SK-N-SH (cell line): ENCODE results near the gene GRWD1. TPM values are rescaled to one million over a fixed set of nuclear protein-coding genes. Genes with fewer than 3 reads are reported as not detected.

Experiments used
- CTCF ChIA-PET: fragments of 300-600, 350-600 bp; formaldehyde crosslinking; extraction: SDS; loops from one replicate; lab custom pipeline; 2021; lab: Yijun Ruan, JAX
- POLR2A ChIA-PET: fragments of 350-600 bp; sonication (Branson Sonifier 250); formaldehyde crosslinking; extraction: SDS; loops from one replicate; lab custom pipeline; 2020; ENCODE audit warnings: antibody characterized with exemption, inconsistent platforms; lab: Yijun Ruan, JAX
- DNase-seq: peaks from one replicate; pipeline ENCODE4 v3.0.0; 2012
- H2AFZ ChIP-seq: fragments of 200-600 bp; sonication (generic); 2 replicates; pipeline ENCODE4 v1.8.1; 2016; ENCODE audit warnings: antibody characterized with exemption, mild to moderate bottlenecking, low read depth
- H3F3A ChIP-seq: fragments of 200-600 bp; sonication (generic); replicated peaks from 2 replicates; pipeline ENCODE3; 2016; ENCODE audit warnings: antibody characterized with exemption, mild to moderate bottlenecking; ENCODE audit not compliant: insufficient read depth
- H3K27ac ChIP-seq, 2 experiments: fragments of 200-500 bp in 1 of 2; fragments of 200-600 bp in 1 of 2; sonication (Bioruptor generic) in 1 of 2; sonication (generic), shearing (Covaris generic) in 1 of 2; 2 replicates each; pipeline versions ENCODE4 v1.5.1 to v1.6.1; 2014 to 2016; ENCODE audit warnings: low read depth in 2 of 2, inconsistent platforms in 1 of 2, low read length in 1 of 2, mild to moderate bottlenecking in 1 of 2, mixed read lengths in 1 of 2
- H3K27me3 ChIP-seq: fragments of 200-600 bp; sonication (generic), shearing (Covaris generic); 2 replicates; pipeline ENCODE4 v1.6.1; 2016; ENCODE audit warnings: mixed run types; ENCODE audit not compliant: insufficient read depth
- H3K36me3 ChIP-seq, 2 experiments: fragments of 200-500 bp in 1 of 2; fragments of 200-600 bp in 1 of 2; sonication (Bioruptor generic) in 1 of 2; sonication (generic) in 1 of 2; replicated peaks in 1 of 2; 2 replicates each; pipeline versions ENCODE3 to v1.5.1; 2014 to 2016; ENCODE audit warnings: low read length in 1 of 2, mild to moderate bottlenecking in 1 of 2; ENCODE audit not compliant: insufficient read depth in 2 of 2, control insufficient read depth in 1 of 2
- H3K4me1 ChIP-seq, 2 experiments: fragments of 200-500 bp in 1 of 2; fragments of 200-600 bp in 1 of 2; sonication (Bioruptor generic) in 1 of 2; sonication (generic), shearing (Covaris generic) in 1 of 2; 2 replicates each; pipeline versions ENCODE4 v1.5.1 to v1.6.1; 2014 to 2016; ENCODE audit warnings: low read depth in 1 of 2, low read length in 1 of 2, mixed run types in 1 of 2; ENCODE audit not compliant: insufficient read depth in 2 of 2, control insufficient read depth in 1 of 2
- H3K4me2 ChIP-seq: fragments of 200-600 bp; sonication (generic), shearing (Covaris generic); 2 replicates; pipeline ENCODE4 v1.6.1; 2017; ENCODE audit warnings: mixed run types
- H3K4me3 ChIP-seq, 2 experiments: fragments of 200-500 bp in 1 of 2; fragments of 200-600 bp in 1 of 2; sonication (Bioruptor generic) in 1 of 2; sonication (generic), shearing (Covaris generic) in 1 of 2; 2 replicates each; pipeline versions ENCODE4 v1.5.1 to v1.8.1; 2014 to 2016; ENCODE audit warnings: low read depth in 2 of 2, inconsistent platforms in 1 of 2, low read length in 1 of 2, mild to moderate bottlenecking in 1 of 2, mixed read lengths in 1 of 2, moderate library complexity in 1 of 2
- H3K79me2 ChIP-seq: fragments of 200-600 bp; sonication (generic); 2 replicates; pipeline ENCODE4 v1.8.1; 2017; ENCODE audit warnings: mild to moderate bottlenecking; ENCODE audit not compliant: insufficient read depth
- H3K9ac ChIP-seq: fragments of 200-600 bp; sonication (generic); 2 replicates; pipeline ENCODE4 v1.6.1; 2017; ENCODE audit warnings: mixed run types
- H3K9me2 ChIP-seq: fragments of 200-600 bp; sonication (generic); 2 replicates; pipeline ENCODE4 v1.6.1; 2017; ENCODE audit warnings: mixed run types
- H3K9me3 ChIP-seq: fragments of 200-600 bp; sonication (generic); 2 replicates; pipeline ENCODE4 v1.6.1; 2017; ENCODE audit warnings: mixed run types, mild to moderate bottlenecking, moderate library complexity
- H4K20me1 ChIP-seq: fragments of 200-600 bp; sonication (generic); 2 replicates; pipeline ENCODE4 v1.6.1; 2017; ENCODE audit warnings: mild to moderate bottlenecking, mixed run types; ENCODE audit not compliant: insufficient read depth
- ELF1 ChIP-seq: IDR thresholded peaks from 2 replicates; pipeline ENCODE4 v1.4.0; 2012
- FOXM1 ChIP-seq: IDR thresholded peaks from 2 replicates; pipeline ENCODE4 v1.4.0; 2012; ENCODE audit warnings: low read depth, mild to moderate bottlenecking
- GABPA ChIP-seq: IDR thresholded peaks from 2 replicates; pipeline ENCODE4 v1.4.0; 2012; ENCODE audit warnings: low read depth, mild to moderate bottlenecking
- MEF2A ChIP-seq: IDR thresholded peaks from 2 replicates; pipeline ENCODE4 v1.4.0; 2012; ENCODE audit warnings: low read depth, borderline replicate concordance
- NFIC ChIP-seq: IDR thresholded peaks from 2 replicates; pipeline ENCODE4 v1.4.0; 2012; ENCODE audit warnings: borderline replicate concordance
- NRF1 ChIP-seq: IDR thresholded peaks from 2 replicates; pipeline ENCODE4 v1.6.1; 2012; ENCODE audit warnings: low read depth, mild to moderate bottlenecking, low read length
- POLR2AphosphoS5 ChIP-seq: IDR thresholded peaks from 2 replicates; pipeline ENCODE4 v1.6.1; 2012; ENCODE audit warnings: low read depth, low read length
- RCOR1 ChIP-seq: fragments of 150-350 bp; IDR thresholded peaks from 2 replicates; pipeline ENCODE4 v1.6.1; 2017; ENCODE audit warnings: antibody characterized with exemption, low read length
- RFX5 ChIP-seq: IDR thresholded peaks from 2 replicates; pipeline ENCODE4 v1.6.1; 2012; ENCODE audit warnings: mild to moderate bottlenecking, improper control_type of control experiment, low read length
- TAF1 ChIP-seq: IDR thresholded peaks from 2 replicates; pipeline ENCODE4 v1.6.1; 2012; ENCODE audit warnings: low read depth, mild to moderate bottlenecking, low read length, moderate library complexity, borderline replicate concordance
- TCF12 ChIP-seq: IDR thresholded peaks from 2 replicates; pipeline ENCODE4 v1.4.0; 2012
- WGBS: methylation state at CpG from one replicate; pipeline ENCODE4 v1.1.6; 2017; ENCODE audit warnings: low lambda C conversion rate; 5-methylcytosine and 5-hydroxymethylcytosine counted together
- polyA plus RNA-seq, 3 experiments: library from polyadenylated mRNA; depleted of rRNA; stranded (reverse); fragments of >200 nt; gene quantifications; 2 replicates each; pipeline ENCODE4 v1.2.3, GENCODE V29; 2012
- TF ChIP-seq, protein P1 (sequence below): IDR thresholded peaks from 2 replicates; pipeline ENCODE4 v1.4.0; 2012; ENCODE audit warnings: low read depth, borderline replicate concordance
- TF ChIP-seq, protein P2 (sequence below): fragments of 200-600 bp; sonication (generic); IDR thresholded peaks from 2 replicates; pipeline ENCODE4 v1.6.1; 2017; ENCODE audit warnings: antibody characterized with exemption, mild to moderate bottlenecking, moderate library complexity
- TF ChIP-seq, protein P3 (sequence below): IDR thresholded peaks from 2 replicates; pipeline ENCODE4 v1.4.0; 2012; ENCODE audit warnings: low read depth
- TF ChIP-seq, protein P4 (sequence below): IDR thresholded peaks from 2 replicates; pipeline ENCODE4 v1.6.1; 2012; ENCODE audit warnings: mild to moderate bottlenecking, low read depth, low read length, moderate library complexity

GRWD1 gene
- polyA plus RNA-seq, 1 of the 3 experiments (the other 2 are of a cell fraction), result 36.6 TPM

DNA sequence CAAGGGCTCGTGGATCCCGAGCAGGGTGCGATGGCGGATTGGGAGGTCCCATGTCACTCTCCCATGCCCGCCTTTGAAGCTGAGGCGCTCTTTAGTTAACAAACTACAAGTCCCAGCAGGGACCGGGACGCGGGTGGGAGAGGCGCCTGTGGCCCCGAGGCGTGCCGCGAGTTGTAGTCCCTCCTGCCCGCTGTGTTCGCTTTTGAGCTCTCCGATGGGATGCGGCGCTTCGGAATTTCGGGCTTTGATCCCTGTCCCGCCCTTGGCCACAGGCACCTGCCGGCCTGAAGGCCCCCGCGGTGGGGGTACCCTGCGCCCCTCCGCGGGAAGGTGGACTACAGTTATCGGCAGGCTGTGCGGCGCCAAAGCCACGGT is 34.4 kb downstream of the GRWD1 start:
- no peak for DNase-seq
- 96% methylated on average over 28 of the region's 32 CpGs for WGBS
- ChIA-PET POLR2A (interaction anchor here (1.4 to 1.5 kb wide), 2 partner anchors 10 kb away, joined by 5 to 6 read pairs; no protein-coding TSS in a partner anchor), CTCF (interaction anchor here (4.4 kb wide), 1 partner anchor 10 kb away, joined by 23 read pairs; no protein-coding TSS in a partner anchor)
- Histone ChIP-seq H3K27me3 (no peaks in the 10 kb centered on the region), H2AFZ (no peak overlapping the region), H3K79me2 (no peaks in the 10 kb centered on the region), H3K9ac (no peak overlapping the region), H3K4me3 (no peak overlapping the region), H3K4me1 (peaks cover 7 to 11% of the 10 kb centered on the region in 2 experiments; a peak in 3 of 4 replicates), H3F3A (peaks cover 22% of the 10 kb centered on the region), H3K27ac (no peak overlapping the region), H3K36me3 (peaks cover 10 to 41% of the 10 kb centered on the region in 2 experiments), H3K9me3 (no peaks in the 10 kb centered on the region), H3K4me2 (no peak overlapping the region), H3K9me2 (no peaks in the 10 kb centered on the region), H4K20me1 (peaks cover 9% of the 10 kb centered on the region)
- TF ChIP-seq GABPA (no peak), NFIC (no peak), NRF1 (no peak), FOXM1 (no peak), MEF2A (no peak), ELF1 (no peak)
- TF ChIP-seq, protein P1, sequence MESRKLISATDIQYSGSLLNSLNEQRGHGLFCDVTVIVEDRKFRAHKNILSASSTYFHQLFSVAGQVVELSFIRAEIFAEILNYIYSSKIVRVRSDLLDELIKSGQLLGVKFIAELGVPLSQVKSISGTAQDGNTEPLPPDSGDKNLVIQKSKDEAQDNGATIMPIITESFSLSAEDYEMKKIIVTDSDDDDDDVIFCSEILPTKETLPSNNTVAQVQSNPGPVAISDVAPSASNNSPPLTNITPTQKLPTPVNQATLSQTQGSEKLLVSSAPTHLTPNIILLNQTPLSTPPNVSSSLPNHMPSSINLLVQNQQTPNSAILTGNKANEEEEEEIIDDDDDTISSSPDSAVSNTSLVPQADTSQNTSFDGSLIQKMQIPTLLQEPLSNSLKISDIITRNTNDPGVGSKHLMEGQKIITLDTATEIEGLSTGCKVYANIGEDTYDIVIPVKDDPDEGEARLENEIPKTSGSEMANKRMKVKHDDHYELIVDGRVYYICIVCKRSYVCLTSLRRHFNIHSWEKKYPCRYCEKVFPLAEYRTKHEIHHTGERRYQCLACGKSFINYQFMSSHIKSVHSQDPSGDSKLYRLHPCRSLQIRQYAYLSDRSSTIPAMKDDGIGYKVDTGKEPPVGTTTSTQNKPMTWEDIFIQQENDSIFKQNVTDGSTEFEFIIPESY, result no peak

DNA sequence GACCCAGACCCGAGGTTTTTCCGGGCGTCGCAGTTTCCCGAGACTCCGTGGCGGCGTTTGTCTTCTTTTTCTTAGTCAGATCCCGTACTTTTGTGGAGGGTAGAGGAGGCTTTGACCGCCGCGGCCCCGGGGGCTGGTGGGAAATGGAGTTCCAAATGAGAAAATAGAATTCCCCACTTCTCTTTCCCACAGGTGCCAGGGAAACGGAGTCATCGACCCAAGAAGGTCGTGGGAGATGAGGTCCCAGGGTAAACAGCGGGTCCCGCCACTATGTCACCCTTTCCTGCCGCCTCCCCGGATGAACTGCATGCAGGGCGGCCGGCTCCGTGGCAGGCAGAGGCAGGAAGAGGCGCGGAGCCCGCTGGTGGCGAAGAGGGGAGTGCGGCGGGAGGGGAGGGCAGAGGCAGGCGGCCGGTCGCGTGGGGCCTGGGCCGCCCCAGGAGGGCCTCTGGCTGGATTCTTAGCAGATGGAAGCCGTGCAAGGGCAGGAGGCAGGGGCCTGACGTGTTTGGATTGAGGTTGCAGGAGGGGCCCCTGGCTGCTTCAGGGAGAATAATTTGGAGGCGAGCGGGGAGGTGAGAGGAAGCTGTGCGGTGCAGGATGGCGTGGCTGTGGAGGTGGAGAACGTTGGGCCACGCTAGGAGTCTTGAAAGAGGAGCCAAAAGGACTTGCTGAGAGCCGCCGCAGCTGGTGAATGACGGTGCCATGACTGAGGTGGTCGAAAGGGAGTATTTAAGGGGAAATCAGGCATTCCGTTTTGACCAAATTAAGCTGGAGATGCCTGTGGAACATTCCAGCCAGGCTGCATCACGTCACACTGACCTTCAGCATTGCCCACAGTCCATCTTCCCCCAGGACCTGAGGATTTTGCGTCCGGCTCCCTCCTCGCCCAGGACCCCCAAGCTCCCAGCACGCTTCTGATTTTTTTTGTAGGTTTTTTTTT is 35.0 kb downstream of the GRWD1 start:
- no peak overlapping the region for H3K4me3 ChIP-seq
- H2AFZ ChIP-seq, result no peak overlapping the region
- no peaks in the 10 kb centered on the region for H3K27me3 ChIP-seq
- WGBS, result 94% methylated on average over 52 of the region's 52 CpGs
- POLR2A ChIA-PET, result interaction anchor here (1.4 kb wide), 1 partner anchor 9 kb away, joined by 6 read pairs; no protein-coding TSS in a partner anchor
- no peaks in the 10 kb centered on the region for H3K9me2 ChIP-seq
- H3F3A ChIP-seq, result peaks cover 22% of the 10 kb centered on the region
- H4K20me1 ChIP-seq, result peaks cover 9% of the 10 kb centered on the region
- H3K9ac ChIP-seq, result no peak overlapping the region
- peaks cover 7 to 34% of the 10 kb centered on the region in 2 experiments for H3K36me3 ChIP-seq
- no peak overlapping the region for H3K27ac ChIP-seq
- no peaks in the 10 kb centered on the region for H3K79me2 ChIP-seq
- H3K4me1 ChIP-seq, result peaks cover 7 to 11% of the 10 kb centered on the region in 2 experiments; a peak in 3 of 4 replicates
- no peak overlapping the region for H3K4me2 ChIP-seq
- no peaks in the 10 kb centered on the region for H3K9me3 ChIP-seq
- CTCF ChIA-PET, result interaction anchor here (0.9 to 4.4 kb wide), 2 partner anchors 9 to 103 kb away, joined by 5 to 23 read pairs; no protein-coding TSS in a partner anchor
- no peak for DNase-seq
- TF ChIP-seq POLR2AphosphoS5 (no peak; the same call in 1 of the 2 replicates), TCF12 (no peak), RCOR1 (no peak), TAF1 (no peak), RFX5 (no peak), MEF2A (no peak)
- TF ChIP-seq, protein P2, sequence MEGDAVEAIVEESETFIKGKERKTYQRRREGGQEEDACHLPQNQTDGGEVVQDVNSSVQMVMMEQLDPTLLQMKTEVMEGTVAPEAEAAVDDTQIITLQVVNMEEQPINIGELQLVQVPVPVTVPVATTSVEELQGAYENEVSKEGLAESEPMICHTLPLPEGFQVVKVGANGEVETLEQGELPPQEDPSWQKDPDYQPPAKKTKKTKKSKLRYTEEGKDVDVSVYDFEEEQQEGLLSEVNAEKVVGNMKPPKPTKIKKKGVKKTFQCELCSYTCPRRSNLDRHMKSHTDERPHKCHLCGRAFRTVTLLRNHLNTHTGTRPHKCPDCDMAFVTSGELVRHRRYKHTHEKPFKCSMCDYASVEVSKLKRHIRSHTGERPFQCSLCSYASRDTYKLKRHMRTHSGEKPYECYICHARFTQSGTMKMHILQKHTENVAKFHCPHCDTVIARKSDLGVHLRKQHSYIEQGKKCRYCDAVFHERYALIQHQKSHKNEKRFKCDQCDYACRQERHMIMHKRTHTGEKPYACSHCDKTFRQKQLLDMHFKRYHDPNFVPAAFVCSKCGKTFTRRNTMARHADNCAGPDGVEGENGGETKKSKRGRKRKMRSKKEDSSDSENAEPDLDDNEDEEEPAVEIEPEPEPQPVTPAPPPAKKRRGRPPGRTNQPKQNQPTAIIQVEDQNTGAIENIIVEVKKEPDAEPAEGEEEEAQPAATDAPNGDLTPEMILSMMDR, result no peak
- TF ChIP-seq, protein P3, sequence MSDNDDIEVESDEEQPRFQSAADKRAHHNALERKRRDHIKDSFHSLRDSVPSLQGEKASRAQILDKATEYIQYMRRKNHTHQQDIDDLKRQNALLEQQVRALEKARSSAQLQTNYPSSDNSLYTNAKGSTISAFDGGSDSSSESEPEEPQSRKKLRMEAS, result no peak
- TF ChIP-seq, protein P1, result no peak
- TF ChIP-seq, protein P4, sequence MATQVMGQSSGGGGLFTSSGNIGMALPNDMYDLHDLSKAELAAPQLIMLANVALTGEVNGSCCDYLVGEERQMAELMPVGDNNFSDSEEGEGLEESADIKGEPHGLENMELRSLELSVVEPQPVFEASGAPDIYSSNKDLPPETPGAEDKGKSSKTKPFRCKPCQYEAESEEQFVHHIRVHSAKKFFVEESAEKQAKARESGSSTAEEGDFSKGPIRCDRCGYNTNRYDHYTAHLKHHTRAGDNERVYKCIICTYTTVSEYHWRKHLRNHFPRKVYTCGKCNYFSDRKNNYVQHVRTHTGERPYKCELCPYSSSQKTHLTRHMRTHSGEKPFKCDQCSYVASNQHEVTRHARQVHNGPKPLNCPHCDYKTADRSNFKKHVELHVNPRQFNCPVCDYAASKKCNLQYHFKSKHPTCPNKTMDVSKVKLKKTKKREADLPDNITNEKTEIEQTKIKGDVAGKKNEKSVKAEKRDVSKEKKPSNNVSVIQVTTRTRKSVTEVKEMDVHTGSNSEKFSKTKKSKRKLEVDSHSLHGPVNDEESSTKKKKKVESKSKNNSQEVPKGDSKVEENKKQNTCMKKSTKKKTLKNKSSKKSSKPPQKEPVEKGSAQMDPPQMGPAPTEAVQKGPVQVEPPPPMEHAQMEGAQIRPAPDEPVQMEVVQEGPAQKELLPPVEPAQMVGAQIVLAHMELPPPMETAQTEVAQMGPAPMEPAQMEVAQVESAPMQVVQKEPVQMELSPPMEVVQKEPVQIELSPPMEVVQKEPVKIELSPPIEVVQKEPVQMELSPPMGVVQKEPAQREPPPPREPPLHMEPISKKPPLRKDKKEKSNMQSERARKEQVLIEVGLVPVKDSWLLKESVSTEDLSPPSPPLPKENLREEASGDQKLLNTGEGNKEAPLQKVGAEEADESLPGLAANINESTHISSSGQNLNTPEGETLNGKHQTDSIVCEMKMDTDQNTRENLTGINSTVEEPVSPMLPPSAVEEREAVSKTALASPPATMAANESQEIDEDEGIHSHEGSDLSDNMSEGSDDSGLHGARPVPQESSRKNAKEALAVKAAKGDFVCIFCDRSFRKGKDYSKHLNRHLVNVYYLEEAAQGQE, result no peak
